ENCODE data around the gene SORL1-AS1.
"Not testable (repeated sequence)": the region's sequence is repeated elsewhere in the genome, so short reads cannot be mapped to it uniquely, and the experiment has no call there.

The SORL1-AS1 gene

GRCh38 chr11:121486054-121486453 is 33.3 kb upstream of the SORL1-AS1 start:
- H3K27ac ChIP-seq (ENCODE audit: low read depth, low read length) = no peak overlapping the region
- H3K9ac ChIP-seq (ENCODE audit: low read depth in 1 of 3, low read length in 3 of 3) = no peak overlapping the region
- no peaks in the 10 kb centered on the region for H3K9me3 ChIP-seq (ENCODE audit: control insufficient read depth in 3 of 3, low read length in 3 of 3)
- H3K4me3 ChIP-seq (ENCODE audit: low read length in 3 of 3) = no peak overlapping the region
- H3K36me3 ChIP-seq (ENCODE audit: control insufficient read depth in 3 of 3, insufficient read depth in 3 of 3, low read length in 3 of 3) = no peaks in the 10 kb centered on the region
- H3K27me3 ChIP-seq (ENCODE audit: control insufficient read depth in 3 of 3, insufficient read depth in 3 of 3, low read length in 3 of 3) = peaks cover 0 to 8% (median 3%) of the 10 kb centered on the region in 3 donors
- peaks cover 0 to 11% (median 7%) of the 10 kb centered on the region in 3 donors for H3K4me1 ChIP-seq (ENCODE audit: control insufficient read depth in 3 of 3, insufficient read depth in 3 of 3, low read length in 3 of 3)

- no peaks in the 10 kb centered on the region for H3K36me3 ChIP-seq (ENCODE audit: control insufficient read depth in 3 of 3, insufficient read depth in 3 of 3, low read length in 3 of 3)
- no peak overlapping the region for H3K9ac ChIP-seq (ENCODE audit: low read depth in 1 of 3, low read length in 3 of 3)
- no peak overlapping the region for H3K27ac ChIP-seq (ENCODE audit: low read depth, low read length)
- H3K9me3 ChIP-seq (ENCODE audit: control insufficient read depth in 3 of 3, low read length in 3 of 3) = no peaks in the 10 kb centered on the region
- H3K27me3 ChIP-seq (ENCODE audit: control insufficient read depth in 3 of 3, insufficient read depth in 3 of 3, low read length in 3 of 3) = peaks cover 0 to 8% (median 3%) of the 10 kb centered on the region in 3 donors
- no peak overlapping the region for H3K4me3 ChIP-seq (ENCODE audit: low read length in 3 of 3)
- peaks cover 0 to 11% (median 7%) of the 10 kb centered on the region in 3 donors for H3K4me1 ChIP-seq (ENCODE audit: control insufficient read depth in 3 of 3, insufficient read depth in 3 of 3, low read length in 3 of 3)
Observed at GRCh38 chr11:121485216-121485615, 32.4 kb upstream of the SORL1-AS1 start.

DNA sequence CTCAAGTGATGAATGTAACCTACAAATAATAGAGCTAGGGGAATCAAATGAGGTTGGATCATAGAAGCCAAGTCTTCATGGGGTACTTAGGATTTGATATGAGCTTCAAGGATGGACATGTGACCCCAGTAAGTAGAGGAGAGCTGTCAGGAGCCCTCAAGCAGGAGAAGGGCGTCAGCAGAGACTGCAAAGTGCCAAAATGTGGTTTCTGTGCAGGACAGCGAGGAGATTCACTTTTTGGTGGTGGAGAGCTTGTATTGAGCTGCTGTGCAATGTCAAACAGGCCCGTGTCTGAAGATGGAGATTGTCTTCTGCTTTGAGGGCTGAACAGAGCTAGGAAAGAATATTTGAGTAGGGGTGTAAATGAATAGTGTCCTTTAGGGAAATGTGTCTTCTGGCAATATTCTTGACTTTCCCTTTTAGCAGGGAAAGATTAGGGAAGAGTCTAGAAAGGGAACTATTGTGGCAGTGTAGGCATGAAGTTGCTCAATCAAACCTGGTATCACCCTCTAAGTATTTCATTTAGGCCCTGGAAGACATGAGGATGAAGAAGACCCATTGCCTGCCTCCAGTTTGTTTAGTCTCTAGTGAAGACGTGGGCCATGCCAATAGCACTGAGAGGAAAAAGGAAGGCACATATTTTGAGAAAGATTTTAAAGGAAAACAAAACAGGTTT is 31.2 kb upstream of the SORL1-AS1 start:
- no peak overlapping the region for H3K9ac ChIP-seq (ENCODE audit: low read depth in 1 of 3, low read length in 3 of 3)
- H3K4me3 ChIP-seq (ENCODE audit: low read length in 3 of 3) = no peak overlapping the region
- H3K4me1 ChIP-seq (ENCODE audit: control insufficient read depth in 3 of 3, insufficient read depth in 3 of 3, low read length in 3 of 3) = peaks cover 0 to 7% (median 7%) of the 10 kb centered on the region in 3 donors
- H3K9me3 ChIP-seq (ENCODE audit: control insufficient read depth in 3 of 3, low read length in 3 of 3) = no peaks in the 10 kb centered on the region
- no peaks in the 10 kb centered on the region for H3K36me3 ChIP-seq (ENCODE audit: control insufficient read depth in 3 of 3, insufficient read depth in 3 of 3, low read length in 3 of 3)
- peaks cover 0 to 8% (median 3%) of the 10 kb centered on the region in 3 donors for H3K27me3 ChIP-seq (ENCODE audit: control insufficient read depth in 3 of 3, insufficient read depth in 3 of 3, low read length in 3 of 3)
- no peak overlapping the region for H3K27ac ChIP-seq (ENCODE audit: low read depth, low read length)

DNA sequence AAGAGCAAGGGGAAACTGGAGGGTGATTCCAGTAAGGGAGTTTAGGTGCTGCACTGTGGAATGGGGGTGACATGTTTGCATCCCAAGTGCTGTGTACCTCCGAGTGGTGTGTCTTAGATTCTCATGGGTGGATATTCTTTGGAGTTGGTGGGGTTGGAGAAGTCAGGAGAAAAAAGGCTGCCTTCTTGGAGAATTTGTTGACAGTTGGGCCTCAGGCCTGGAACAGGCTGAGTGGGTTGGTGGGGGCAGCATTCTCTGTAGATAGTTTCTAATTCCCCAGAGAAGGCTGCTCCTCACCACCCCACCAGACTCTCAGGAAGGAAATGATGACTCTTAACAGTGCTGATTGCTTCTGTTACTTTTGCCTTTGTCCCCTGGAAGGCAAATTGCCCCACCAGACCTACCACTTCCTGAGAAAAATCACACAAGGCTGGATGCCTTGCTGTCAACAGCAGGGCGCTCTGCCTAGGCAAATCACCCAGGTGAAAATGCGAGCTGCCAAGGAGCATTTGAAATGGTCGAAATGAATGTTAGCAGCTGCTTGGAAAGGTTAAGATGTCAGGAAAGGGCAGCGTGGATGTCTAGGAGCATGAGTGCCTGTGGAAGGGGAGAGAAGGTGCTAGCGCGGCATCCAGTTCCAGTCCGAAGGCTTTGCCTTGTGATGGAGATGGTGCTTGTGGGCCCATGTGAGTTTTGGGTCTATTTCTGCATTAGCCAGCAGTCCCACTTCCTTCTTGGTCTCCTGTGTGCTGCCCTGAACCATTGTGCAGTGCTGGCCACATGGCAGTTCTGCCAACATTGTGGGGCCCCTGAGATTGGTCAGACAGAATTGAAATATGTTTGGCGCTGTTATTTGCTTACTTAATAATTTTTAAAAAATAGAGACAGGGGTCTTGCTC is 29.7 kb upstream of the SORL1-AS1 start:
- Histone ChIP-seq H3K27me3 (ENCODE audit: control insufficient read depth in 3 of 3, insufficient read depth in 3 of 3, low read length in 3 of 3) (peaks cover 5 to 14% (median 14%) of the 10 kb centered on the region in 3 donors), H3K4me3 (ENCODE audit: low read length in 3 of 3) (no peak overlapping the region), H3K4me1 (ENCODE audit: control insufficient read depth in 3 of 3, insufficient read depth in 3 of 3, low read length in 3 of 3) (peaks cover 0 to 2% (median 1%) of the 10 kb centered on the region in 3 donors), H3K9ac (ENCODE audit: low read depth in 1 of 3, low read length in 3 of 3) (no peak overlapping the region), H3K36me3 (ENCODE audit: control insufficient read depth in 3 of 3, insufficient read depth in 3 of 3, low read length in 3 of 3) (no peaks in the 10 kb centered on the region), H3K9me3 (ENCODE audit: control insufficient read depth in 3 of 3, low read length in 3 of 3) (no peaks in the 10 kb centered on the region), H3K27ac (ENCODE audit: low read depth, low read length) (no peak overlapping the region)

DNA sequence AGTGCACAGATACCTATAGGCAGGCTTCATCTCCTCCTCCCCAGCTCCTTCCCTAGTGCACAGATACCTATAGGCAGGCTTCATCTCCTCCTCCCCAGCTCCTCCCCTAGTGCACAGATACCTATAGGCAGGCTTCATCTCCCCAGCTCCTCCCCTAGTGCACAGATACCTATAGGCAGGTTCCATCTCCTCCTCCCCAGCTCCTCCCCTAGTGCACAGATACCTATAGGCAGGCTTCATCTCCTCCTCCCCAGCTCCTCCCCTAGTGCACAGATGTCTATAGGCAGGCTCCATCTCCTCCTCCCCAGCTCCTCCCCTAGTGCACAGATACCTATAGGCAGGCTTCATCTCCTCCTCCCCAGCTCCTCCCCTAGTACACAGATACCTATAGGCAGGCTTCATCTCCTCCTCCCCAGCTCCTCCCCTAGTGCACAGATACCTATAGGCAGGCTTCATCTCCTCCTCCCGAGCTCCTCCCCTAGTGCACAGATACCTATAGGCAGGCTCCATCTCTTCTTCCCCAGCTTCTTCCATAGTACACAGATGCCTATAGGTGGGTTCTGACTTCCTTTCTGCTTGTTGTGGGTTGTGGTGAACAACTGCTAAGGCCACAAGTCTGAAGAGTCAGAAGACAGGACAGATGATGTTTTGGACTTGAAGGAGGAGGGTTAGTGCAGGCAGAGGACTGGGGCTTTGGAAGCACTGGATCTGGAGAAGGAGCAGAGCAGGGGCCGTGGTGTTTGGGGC is 28.9 kb upstream of the SORL1-AS1 start:
- H3K9me3 ChIP-seq (ENCODE audit: control insufficient read depth in 3 of 3, low read length in 3 of 3); H3K4me1 ChIP-seq (ENCODE audit: control insufficient read depth in 3 of 3, insufficient read depth in 3 of 3, low read length in 3 of 3); H3K4me3 ChIP-seq (ENCODE audit: low read length in 3 of 3); H3K36me3 ChIP-seq (ENCODE audit: control insufficient read depth in 3 of 3, insufficient read depth in 3 of 3, low read length in 3 of 3); H3K27ac ChIP-seq (ENCODE audit: low read depth, low read length); H3K9ac ChIP-seq (ENCODE audit: low read depth in 1 of 3, low read length in 3 of 3): not testable (repeated sequence)
- H3K27me3 ChIP-seq (ENCODE audit: control insufficient read depth in 3 of 3, insufficient read depth in 3 of 3, low read length in 3 of 3) = peaks cover 5 to 14% (median 14%) of the 10 kb centered on the region in 3 donors

- no peaks in the 10 kb centered on the region for H3K36me3 ChIP-seq (ENCODE audit: control insufficient read depth in 3 of 3, insufficient read depth in 3 of 3, low read length in 3 of 3)
- no peak overlapping the region for H3K9ac ChIP-seq (ENCODE audit: low read depth in 1 of 3, low read length in 3 of 3)
- no peak overlapping the region for H3K4me3 ChIP-seq (ENCODE audit: low read length in 3 of 3)
- no peaks in the 10 kb centered on the region for H3K9me3 ChIP-seq (ENCODE audit: control insufficient read depth in 3 of 3, low read length in 3 of 3)
- H3K4me1 ChIP-seq (ENCODE audit: control insufficient read depth in 3 of 3, insufficient read depth in 3 of 3, low read length in 3 of 3) = peaks cover 0 to 2% (median 0%) of the 10 kb centered on the region in 3 donors
- peaks cover 5 to 14% (median 14%) of the 10 kb centered on the region in 3 donors for H3K27me3 ChIP-seq (ENCODE audit: control insufficient read depth in 3 of 3, insufficient read depth in 3 of 3, low read length in 3 of 3)
- H3K27ac ChIP-seq (ENCODE audit: low read depth, low read length) = no peak overlapping the region
Observed at GRCh38 chr11:121479698-121480238, 27.0 kb upstream of the SORL1-AS1 start.

GRCh38 chr11:121478895-121479697 is 26.3 kb upstream of the SORL1-AS1 start:
- peaks cover 0 to 2% (median 0%) of the 10 kb centered on the region in 3 donors for H3K4me1 ChIP-seq (ENCODE audit: control insufficient read depth in 3 of 3, insufficient read depth in 3 of 3, low read length in 3 of 3)
- H3K9me3 ChIP-seq (ENCODE audit: control insufficient read depth in 3 of 3, low read length in 3 of 3) = no peaks in the 10 kb centered on the region
- H3K9ac ChIP-seq (ENCODE audit: low read depth in 1 of 3, low read length in 3 of 3) = no peak overlapping the region
- no peaks in the 10 kb centered on the region for H3K36me3 ChIP-seq (ENCODE audit: control insufficient read depth in 3 of 3, insufficient read depth in 3 of 3, low read length in 3 of 3)
- H3K27ac ChIP-seq (ENCODE audit: low read depth, low read length) = no peak overlapping the region
- peaks cover 5 to 14% (median 14%) of the 10 kb centered on the region in 3 donors for H3K27me3 ChIP-seq (ENCODE audit: control insufficient read depth in 3 of 3, insufficient read depth in 3 of 3, low read length in 3 of 3)
- no peak overlapping the region for H3K4me3 ChIP-seq (ENCODE audit: low read length in 3 of 3)

GRCh38 chr11:121478226-121478894 is 25.6 kb upstream of the SORL1-AS1 start:
- peaks cover 0 to 2% (median 0%) of the 10 kb centered on the region in 3 donors for H3K4me1 ChIP-seq (ENCODE audit: control insufficient read depth in 3 of 3, insufficient read depth in 3 of 3, low read length in 3 of 3)
- no peak overlapping the region for H3K9ac ChIP-seq (ENCODE audit: low read depth in 1 of 3, low read length in 3 of 3)
- peaks cover 5 to 14% (median 14%) of the 10 kb centered on the region in 3 donors for H3K27me3 ChIP-seq (ENCODE audit: control insufficient read depth in 3 of 3, insufficient read depth in 3 of 3, low read length in 3 of 3)
- H3K4me3 ChIP-seq (ENCODE audit: low read length in 3 of 3) = no peak overlapping the region
- H3K36me3 ChIP-seq (ENCODE audit: control insufficient read depth in 3 of 3, insufficient read depth in 3 of 3, low read length in 3 of 3) = no peaks in the 10 kb centered on the region
- H3K9me3 ChIP-seq (ENCODE audit: control insufficient read depth in 3 of 3, low read length in 3 of 3) = no peaks in the 10 kb centered on the region
- H3K27ac ChIP-seq (ENCODE audit: low read depth, low read length) = no peak overlapping the region
